Measurements from ENCODE around the gene PAM.

The PAM gene

DNA sequence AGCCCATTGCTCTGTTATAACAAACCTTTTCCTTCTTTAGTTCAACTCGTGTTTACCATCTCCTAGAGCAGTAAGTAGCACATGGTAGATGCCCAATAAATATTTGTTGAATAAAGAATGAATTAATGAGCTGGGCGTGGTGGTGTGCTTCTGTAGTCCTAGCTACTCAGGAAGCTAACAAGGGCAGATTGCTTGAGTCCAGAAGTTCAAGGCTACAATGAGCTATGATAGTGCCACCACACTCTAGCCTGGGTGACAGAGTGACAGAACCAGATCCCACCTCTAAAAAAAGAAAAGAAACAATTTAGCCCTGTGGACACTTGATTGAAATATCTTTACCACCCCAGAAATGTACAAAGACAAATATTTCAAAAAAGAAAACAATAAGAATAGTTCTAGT, 14.6 kb upstream of the PAM start:
- H3K9me3 ChIP-seq (ENCODE audit: severe bottlenecking) = no peaks in the 10 kb centered on the region
- no peak overlapping the region for H3K4me3 ChIP-seq (ENCODE audit: severe bottlenecking)
- H3K27ac ChIP-seq (ENCODE audit: poor library complexity, severe bottlenecking) = no peak overlapping the region
- ATAC-seq (ENCODE audit: low read depth) = no peak
- no peaks in the 10 kb centered on the region for H3K27me3 ChIP-seq (ENCODE audit: insufficient read depth, poor library complexity, severe bottlenecking)
- no peaks in the 10 kb centered on the region for H3K36me3 ChIP-seq (ENCODE audit: low read depth)
- TF ChIP-seq, protein P1, sequence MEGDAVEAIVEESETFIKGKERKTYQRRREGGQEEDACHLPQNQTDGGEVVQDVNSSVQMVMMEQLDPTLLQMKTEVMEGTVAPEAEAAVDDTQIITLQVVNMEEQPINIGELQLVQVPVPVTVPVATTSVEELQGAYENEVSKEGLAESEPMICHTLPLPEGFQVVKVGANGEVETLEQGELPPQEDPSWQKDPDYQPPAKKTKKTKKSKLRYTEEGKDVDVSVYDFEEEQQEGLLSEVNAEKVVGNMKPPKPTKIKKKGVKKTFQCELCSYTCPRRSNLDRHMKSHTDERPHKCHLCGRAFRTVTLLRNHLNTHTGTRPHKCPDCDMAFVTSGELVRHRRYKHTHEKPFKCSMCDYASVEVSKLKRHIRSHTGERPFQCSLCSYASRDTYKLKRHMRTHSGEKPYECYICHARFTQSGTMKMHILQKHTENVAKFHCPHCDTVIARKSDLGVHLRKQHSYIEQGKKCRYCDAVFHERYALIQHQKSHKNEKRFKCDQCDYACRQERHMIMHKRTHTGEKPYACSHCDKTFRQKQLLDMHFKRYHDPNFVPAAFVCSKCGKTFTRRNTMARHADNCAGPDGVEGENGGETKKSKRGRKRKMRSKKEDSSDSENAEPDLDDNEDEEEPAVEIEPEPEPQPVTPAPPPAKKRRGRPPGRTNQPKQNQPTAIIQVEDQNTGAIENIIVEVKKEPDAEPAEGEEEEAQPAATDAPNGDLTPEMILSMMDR (IDR thresholded peaks at IDR 0.05; ENCODE audit: poor library complexity, severe bottlenecking) = no peak
- H3K4me1 ChIP-seq (ENCODE audit: insufficient read depth, poor library complexity, severe bottlenecking) = no peaks in the 10 kb centered on the region
- no peak for DNase-seq (ENCODE audit: low spot score)

GRCh38 chr5:102742215-102742614, 12.9 kb upstream of the PAM start:
- TF ChIP-seq, protein P1 (IDR thresholded peaks at IDR 0.05; ENCODE audit: poor library complexity, severe bottlenecking) = no peak
- H3K4me3 ChIP-seq (ENCODE audit: severe bottlenecking) = no peak overlapping the region
- DNase-seq (ENCODE audit: low spot score) (no peak), ATAC-seq (ENCODE audit: low read depth) (no peak)
- no peaks in the 10 kb centered on the region for H3K27me3 ChIP-seq (ENCODE audit: insufficient read depth, poor library complexity, severe bottlenecking)
- no peaks in the 10 kb centered on the region for H3K4me1 ChIP-seq (ENCODE audit: insufficient read depth, poor library complexity, severe bottlenecking)
- H3K27ac ChIP-seq (ENCODE audit: poor library complexity, severe bottlenecking) = no peak overlapping the region
- no peaks in the 10 kb centered on the region for H3K9me3 ChIP-seq (ENCODE audit: severe bottlenecking)
- H3K36me3 ChIP-seq (ENCODE audit: low read depth) = no peaks in the 10 kb centered on the region

- no peak overlapping the region for H3K27ac ChIP-seq (ENCODE audit: poor library complexity, severe bottlenecking)
- no peak overlapping the region for H3K4me3 ChIP-seq (ENCODE audit: severe bottlenecking)
- no peaks in the 10 kb centered on the region for H3K36me3 ChIP-seq (ENCODE audit: low read depth)
- ATAC-seq (ENCODE audit: low read depth) = no peak
- H3K4me1 ChIP-seq (ENCODE audit: insufficient read depth, poor library complexity, severe bottlenecking) = no peaks in the 10 kb centered on the region
- no peak for DNase-seq (ENCODE audit: low spot score)
- no peaks in the 10 kb centered on the region for H3K27me3 ChIP-seq (ENCODE audit: insufficient read depth, poor library complexity, severe bottlenecking)
- no peaks in the 10 kb centered on the region for H3K9me3 ChIP-seq (ENCODE audit: severe bottlenecking)
- TF ChIP-seq, protein P1 (IDR thresholded peaks at IDR 0.05; ENCODE audit: poor library complexity, severe bottlenecking) = no peak
Observed at GRCh38 chr5:102743900-102744299, 11.2 kb upstream of the PAM start.

DNA sequence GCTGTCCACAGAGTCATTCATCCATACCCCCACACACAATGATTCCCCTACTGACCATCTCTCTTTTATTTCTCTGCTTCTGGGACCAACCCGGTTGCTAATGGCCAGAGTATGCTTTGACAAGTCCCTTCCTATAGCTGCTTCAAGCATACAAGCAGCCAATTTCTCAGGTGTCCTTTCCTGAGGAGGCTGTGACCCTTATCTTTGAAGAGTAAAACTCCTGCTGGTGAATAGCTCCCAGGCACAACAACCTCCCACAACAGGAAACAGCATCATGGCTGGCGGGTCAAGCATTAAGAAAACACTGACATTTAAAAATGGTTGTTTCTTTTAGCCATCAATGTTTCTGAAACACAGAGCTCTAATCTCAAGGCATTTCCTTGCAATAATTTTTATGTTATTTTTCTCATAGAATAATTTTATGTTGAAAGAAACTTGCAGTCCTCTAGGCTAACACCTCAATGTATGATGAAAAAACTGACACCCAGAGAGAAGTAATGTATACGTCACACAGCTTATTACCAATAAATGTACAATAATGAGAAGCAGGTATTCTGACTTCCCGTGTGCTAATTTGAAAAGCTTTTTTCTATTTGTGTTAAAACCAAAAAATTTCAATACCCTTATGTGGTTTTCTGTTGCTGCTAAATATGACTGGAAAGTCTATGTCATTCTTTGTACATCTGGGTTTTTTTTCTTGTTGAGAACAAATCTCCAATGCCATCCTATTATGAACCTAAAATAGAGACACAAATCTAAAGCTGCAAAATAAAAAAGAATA, 7.5 kb upstream of the PAM start:
- Histone ChIP-seq H3K27ac (ENCODE audit: poor library complexity, severe bottlenecking) (no peak overlapping the region), H3K4me1 (ENCODE audit: insufficient read depth, poor library complexity, severe bottlenecking) (no peaks in the 10 kb centered on the region), H3K27me3 (ENCODE audit: insufficient read depth, poor library complexity, severe bottlenecking) (no peaks in the 10 kb centered on the region), H3K4me3 (ENCODE audit: severe bottlenecking) (no peak overlapping the region), H3K36me3 (ENCODE audit: low read depth) (no peaks in the 10 kb centered on the region), H3K9me3 (ENCODE audit: severe bottlenecking) (no peaks in the 10 kb centered on the region)
- DNase-seq (ENCODE audit: low spot score) = no peak
- no peak for ATAC-seq (ENCODE audit: low read depth)
- TF ChIP-seq, protein P1 (IDR thresholded peaks at IDR 0.05; ENCODE audit: poor library complexity, severe bottlenecking) = no peak

GRCh38 chr5:102749416-102750030, 5.6 kb upstream of the PAM start:
- DNase-seq (ENCODE audit: low spot score) = no peak
- TF ChIP-seq, protein P1 (IDR thresholded peaks at IDR 0.05; ENCODE audit: poor library complexity, severe bottlenecking) = no peak
- ATAC-seq (ENCODE audit: low read depth) = no peak

More at GRCh38 chr5:102749416-102750030, 5.6 kb upstream of the PAM start:
- H3K27me3 ChIP-seq (ENCODE audit: insufficient read depth, poor library complexity, severe bottlenecking) = no peaks in the 10 kb centered on the region
- H3K4me3 ChIP-seq (ENCODE audit: severe bottlenecking) = no peak overlapping the region
- H3K9me3 ChIP-seq (ENCODE audit: severe bottlenecking) = no peaks in the 10 kb centered on the region
- no peaks in the 10 kb centered on the region for H3K36me3 ChIP-seq (ENCODE audit: low read depth)
- H3K27ac ChIP-seq (ENCODE audit: poor library complexity, severe bottlenecking) = no peak overlapping the region
- no peaks in the 10 kb centered on the region for H3K4me1 ChIP-seq (ENCODE audit: insufficient read depth, poor library complexity, severe bottlenecking)
